Prostate gland (tissue), 2 donors: ENCODE measurements around the gene ADGRL1.

Source experiments
- CTCF ChIP-seq, 4 experiments: fragments of 200-600 bp in 2 of 4; fragments of 450-650 bp in 2 of 4; sonication (generic) in 2 of 4; IDR thresholded peaks; 1 replicate in 3 of 4; 2 replicates in 1 of 4; pipeline ENCODE4 v1.5.1; 2016 to 2019; ENCODE audit warnings: antibody characterized with exemption in 4 of 4, mild to moderate bottlenecking in 2 of 4, moderate library complexity in 2 of 4
- POLR2A ChIP-seq: fragments of 450-650 bp; IDR thresholded peaks from one replicate; pipeline ENCODE4 v1.6.1; 2016; ENCODE audit warnings: antibody characterized with exemption, mild to moderate bottlenecking
- POLR2AphosphoS5 ChIP-seq: sonication (generic); formaldehyde crosslinking; IDR thresholded peaks from one replicate; pipeline ENCODE4 v1.6.1; 2017; ENCODE audit warnings: antibody characterized with exemption

DNA sequence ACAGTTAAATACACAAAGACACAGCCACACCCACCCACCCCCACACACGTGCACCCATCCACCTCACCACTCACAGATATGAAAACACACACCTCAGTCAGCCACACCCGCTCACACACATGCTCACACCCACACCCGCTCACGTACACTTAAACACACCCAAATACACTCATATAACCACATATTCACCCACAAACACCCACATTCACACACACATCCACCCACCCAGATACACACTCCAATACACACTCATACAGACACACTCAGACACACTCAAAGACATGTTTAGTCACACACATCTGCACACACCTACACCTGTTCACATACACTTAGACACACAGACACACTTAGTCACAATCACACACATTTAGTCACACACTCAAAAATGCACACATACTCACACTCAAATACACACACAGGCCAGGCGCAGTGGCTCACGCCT lies 30.6 kb downstream of the ADGRL1 start:
- no peak for TF ChIP-seq CTCF (IDR thresholded peaks at IDR 0.05)
- no peak for TF ChIP-seq POLR2A
- TF ChIP-seq POLR2AphosphoS5 = no peak
